HG02610 (cell line): Measurements from ENCODE around the gene BSCL2.
"Not testable (repeated sequence)": the region's sequence is repeated elsewhere in the genome, so short reads cannot be mapped to it uniquely, and the experiment has no call there.

Source experiments
- ATAC-seq: cut with Tn5 transposase; IDR thresholded peaks from one replicate; pipeline ENCODE4 v1.9.1; 2021; ENCODE audit warnings: mild to moderate bottlenecking, moderate library complexity; ENCODE audit not compliant: unreplicated experiment

The BSCL2 gene

DNA sequence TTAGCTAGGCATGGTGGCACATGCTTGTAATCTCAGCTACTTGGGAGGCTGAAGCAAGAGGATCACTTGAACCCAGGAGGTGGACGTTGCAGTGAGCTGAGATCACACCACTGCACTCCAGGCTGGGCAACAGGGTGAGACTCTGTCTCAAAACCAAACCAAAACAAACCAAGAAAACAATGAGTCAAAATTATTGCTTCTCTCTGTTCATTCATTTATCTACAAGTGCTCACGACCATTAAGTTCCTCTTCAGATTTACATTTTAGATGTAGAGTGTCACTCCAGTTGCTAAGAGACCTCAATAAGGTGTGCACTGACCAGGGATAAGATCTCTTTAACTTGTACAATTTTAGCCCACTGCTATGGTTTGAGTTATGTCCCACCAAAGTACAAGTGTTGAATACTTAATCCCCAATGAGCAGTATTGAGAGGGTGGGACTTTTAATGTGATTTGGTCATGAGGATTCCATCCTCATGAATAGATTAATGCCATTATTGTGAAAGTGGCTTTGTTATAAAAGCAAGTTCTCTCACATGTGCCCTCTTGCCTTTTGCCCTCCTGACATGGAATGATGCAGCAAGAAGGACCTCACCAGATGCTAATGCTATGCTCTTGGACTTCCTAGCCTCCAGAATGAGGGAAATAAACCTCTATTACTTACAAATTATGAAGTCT lies 12.2 kb upstream of the BSCL2 start:
- no peak for ATAC-seq

DNA sequence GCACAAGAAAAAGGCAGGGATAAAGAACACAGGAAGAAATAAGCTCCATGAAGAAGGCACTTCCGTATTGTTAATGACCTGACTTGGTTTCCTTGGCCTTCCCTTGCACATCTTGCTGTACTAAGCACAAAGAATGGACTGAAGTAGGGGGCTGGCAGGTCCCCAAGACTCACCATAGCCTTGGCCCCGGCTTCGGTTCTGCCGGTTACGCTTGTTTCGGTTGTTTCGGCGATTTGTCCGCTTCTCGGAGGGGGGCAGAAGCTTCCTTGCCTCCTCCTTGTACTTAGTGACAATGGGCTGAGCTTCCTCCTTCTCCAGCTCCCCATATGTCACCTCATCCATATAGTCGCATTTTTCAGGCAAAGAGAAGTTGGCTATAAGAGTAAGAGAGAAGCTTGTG lies 9.6 kb upstream of the BSCL2 start:
- no peak for ATAC-seq

DNA sequence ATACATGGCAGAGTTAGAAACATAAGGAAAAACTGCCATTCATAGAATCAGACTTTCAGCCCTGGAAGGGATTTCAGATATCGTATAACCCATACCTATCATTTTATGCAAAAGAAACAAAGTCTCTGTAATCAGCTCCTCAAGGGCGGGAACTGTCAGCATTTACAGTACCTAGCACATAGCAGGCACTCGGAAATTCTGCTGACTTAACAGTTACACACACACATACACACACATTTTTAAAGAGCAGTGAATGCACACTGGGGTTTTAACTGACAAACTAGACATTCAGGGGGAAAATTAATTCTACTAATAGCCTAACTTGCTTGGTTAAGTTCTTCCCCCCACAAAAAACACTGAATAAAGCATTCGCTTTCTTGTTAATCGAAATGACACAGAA lies 9.0 kb upstream of the BSCL2 start:
- ATAC-seq = no peak

DNA sequence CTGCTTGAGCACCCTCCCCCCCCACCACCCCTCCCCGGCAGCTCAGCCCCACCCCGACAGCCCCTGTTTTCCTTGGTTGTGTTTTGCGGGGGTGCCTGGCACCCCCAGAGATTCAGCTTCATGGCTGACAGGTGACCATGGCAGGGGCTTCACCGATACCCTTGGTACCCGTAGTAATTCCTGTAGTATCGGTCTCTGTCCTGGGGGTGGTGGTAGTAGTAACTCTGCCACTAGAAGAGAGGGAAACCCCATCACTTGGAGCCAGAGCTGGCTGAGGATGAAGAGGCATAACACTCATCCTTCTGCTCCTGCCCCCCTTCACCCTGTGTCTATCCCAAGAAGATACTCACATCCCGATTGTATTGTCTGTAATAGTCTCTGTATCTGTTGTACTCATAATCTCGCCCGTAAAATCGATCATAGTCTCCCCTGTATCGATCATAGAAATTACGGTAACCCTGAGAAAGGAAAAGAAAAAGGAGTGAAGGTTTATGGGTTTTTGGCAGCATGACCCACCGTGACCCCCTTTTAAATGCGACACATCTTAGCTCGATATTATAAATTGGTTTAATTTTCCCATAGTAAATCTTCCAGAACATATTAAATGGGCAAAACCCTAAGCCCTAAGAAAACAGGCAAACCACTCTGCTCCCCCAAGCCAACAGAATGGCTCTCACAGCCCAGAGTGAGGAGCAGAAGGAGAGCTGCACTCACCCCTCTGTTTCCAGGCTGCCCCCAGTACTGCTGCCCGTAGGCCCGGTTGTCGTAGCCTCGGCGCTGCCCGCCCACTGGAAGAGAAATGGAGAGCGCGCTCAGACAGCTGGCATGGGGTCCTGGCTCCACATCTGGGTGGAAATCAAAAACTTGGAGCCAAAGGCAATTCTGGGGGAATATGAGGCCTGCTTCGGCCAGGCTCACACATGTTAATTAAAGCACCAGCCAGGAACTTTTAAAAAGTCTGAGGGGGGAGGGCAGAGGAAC lies 8.2 kb upstream of the BSCL2 start:
- no peak for ATAC-seq

DNA sequence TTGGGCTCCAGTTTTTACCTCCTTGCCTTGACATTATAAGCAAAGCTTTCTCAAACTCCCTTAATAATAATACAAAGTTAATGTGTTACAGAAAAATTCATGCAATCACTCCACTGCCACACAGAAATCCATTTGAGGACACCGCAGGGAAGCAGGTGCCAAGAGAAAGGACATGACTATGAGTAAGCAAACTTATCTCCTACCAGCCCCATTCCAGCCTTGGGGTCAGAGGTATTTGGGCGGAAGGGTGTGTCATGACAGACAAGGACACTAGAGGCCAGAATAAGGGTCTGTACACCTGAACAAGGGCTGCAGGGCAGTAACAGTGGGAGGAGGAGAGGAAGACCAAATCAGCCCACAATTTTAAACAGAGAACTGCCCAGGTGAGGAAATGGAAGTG lies 6.1 kb upstream of the BSCL2 start:
- no peak for ATAC-seq

DNA sequence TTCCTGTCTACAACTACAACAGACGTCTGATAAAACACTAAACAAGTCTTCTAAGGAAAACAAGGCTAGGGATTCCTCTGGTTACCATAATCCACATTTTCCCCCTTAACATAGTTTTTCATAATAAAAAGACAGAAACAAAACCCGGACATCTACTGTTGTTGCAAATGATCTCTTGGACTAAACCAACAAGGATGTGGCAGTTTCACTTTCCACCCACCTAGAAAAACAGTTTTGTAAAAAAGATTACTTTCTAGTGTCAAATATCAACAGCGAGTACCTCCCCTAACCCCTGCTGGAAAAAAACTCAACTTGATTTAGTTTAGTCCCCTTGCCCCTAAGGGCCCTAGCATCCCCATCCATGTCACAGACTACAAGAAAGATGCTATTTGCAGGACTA lies 5.6 kb upstream of the BSCL2 start:
- ATAC-seq = no peak

DNA sequence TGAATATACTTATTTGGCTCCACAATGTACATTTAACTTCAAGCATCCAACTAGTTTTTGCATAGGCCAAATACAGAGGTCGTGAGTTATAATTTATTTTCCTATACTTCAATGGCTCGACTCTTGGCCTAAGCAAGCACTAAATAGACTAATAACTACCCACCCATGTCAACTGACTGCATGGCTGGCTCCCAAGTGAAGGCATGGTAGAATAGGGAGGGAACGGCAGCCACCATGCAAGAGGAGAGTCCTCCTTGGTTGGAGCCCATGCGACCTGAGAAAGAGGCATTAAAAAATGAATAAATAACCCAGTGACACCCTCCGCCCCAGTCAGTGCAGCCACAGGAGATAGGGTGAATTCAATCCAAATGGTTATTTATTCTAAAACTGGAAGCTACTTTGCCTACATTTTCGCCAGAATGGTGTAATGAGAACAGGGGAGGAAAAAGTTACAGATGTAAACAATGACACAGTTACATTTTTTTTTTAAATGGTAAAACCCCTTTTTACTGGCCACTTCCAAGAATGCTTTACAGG lies 5.1 kb upstream of the BSCL2 start:
- ATAC-seq = no peak

DNA sequence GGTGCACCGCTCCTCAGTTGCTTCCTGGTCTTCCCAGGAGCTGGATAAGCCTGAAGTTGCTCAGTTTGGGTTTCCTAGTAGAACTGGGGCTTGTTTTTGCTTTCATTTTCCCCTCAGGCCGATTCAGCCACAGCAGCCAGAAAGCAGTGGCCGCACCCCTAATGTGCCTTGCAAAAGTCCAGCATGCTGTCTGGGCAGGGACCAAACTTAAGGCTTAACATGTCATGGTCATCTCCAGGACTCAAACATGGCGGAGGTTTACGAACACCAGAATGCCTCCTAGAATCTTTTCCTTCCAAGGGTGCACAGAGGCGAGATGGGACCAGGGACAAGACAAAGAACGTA lies 2.7 kb upstream of the BSCL2 start:
- no peak for ATAC-seq

DNA sequence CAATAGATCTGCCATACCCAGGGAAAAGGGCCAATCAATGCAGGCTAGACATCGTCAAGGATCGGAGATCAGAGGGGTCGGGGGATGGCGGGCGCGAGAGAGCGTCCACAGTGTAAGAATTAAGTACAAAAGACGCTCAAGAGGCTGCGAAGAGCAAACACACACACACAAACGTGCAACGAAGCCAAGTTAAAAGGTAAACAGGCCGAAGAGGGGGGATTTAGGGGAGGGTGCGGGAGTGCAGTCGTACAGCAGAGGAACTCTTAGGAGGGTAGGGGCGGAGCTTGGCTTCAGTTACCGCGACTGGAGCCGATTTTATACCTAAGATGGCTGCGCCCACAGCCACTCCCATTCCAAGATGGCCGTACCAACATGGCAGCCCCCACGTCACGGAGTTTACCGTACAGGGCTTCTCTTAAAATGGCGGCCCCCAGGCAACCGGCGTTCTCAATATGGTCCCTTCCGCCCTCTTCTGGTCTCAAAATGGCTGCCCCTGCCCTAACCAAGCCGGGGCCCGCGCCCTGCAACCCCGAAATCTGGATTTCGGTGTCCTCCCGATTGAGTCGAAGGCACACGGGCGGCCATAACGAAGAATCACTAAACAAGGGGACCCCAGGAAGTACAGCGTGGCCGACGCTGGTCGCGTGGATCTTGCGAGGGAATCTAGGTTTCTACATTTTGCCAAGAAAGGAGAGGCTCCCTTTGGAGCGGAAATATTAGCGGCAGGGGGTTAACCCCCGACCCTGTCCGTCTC lies 2.2 kb upstream of the BSCL2 start:
- peak; percentile 63 for ATAC-seq

DNA sequence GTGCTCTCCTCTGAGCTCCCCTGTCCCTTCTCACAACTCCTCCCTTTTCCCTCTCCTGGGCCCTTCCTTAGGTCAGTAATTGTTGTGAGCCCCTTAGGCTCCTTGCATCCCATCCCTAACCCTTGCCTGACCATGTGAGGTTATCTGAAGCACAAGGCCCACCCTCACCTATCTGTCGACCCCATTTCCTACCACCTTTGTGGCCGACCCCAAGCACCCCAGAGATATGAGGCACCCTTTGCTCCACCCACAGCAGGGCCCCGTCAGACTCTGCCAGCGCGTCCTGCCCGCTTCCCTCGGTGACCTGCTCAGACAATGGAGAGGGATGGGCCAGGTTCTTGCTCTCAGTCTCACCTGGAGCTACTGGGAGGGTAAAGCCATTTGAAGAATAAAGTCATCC lies 1.6 kb upstream of the BSCL2 start:
- ATAC-seq = no peak

DNA sequence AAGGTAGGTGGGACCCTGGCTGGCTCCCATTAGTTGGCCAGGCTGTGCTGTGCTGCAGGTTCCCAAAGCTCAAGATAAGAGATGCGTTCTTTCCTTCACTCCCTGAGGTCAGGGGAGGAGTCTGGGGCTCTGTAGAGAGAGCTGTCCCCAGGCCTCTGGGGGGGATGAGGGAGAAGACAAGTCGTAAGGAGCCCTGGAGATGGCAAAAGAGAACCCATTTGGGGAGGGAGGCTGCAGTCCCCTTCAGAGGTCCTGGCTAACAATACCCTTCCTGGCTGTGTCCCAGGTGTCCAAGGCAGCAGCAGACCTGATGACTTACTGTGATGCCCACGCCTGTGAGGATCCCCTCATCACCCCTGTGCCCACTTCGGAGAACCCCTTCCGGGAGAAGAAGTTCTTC lies 1.2 kb upstream of the BSCL2 start:
- no peak for ATAC-seq

DNA sequence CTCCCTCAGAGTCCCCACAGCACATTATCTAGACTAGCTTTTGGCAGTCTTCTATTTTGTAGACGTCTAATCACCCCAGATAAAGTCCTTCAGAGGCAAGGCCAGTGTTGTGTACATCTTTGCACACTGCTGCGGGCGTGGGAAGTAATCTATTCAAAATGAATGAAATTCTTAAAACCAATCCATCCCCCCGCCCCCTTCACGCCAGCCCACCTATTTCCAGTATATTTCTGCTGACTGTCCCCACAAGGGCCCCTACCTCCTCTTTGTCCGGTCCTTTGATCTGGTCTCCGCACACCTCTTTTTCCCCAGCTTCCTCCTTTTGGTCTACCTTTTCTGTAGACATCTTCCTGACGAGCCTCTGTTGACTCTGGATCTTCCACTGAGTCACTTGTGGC lies 375 bp downstream of the BSCL2 start:
- no peak for ATAC-seq

DNA sequence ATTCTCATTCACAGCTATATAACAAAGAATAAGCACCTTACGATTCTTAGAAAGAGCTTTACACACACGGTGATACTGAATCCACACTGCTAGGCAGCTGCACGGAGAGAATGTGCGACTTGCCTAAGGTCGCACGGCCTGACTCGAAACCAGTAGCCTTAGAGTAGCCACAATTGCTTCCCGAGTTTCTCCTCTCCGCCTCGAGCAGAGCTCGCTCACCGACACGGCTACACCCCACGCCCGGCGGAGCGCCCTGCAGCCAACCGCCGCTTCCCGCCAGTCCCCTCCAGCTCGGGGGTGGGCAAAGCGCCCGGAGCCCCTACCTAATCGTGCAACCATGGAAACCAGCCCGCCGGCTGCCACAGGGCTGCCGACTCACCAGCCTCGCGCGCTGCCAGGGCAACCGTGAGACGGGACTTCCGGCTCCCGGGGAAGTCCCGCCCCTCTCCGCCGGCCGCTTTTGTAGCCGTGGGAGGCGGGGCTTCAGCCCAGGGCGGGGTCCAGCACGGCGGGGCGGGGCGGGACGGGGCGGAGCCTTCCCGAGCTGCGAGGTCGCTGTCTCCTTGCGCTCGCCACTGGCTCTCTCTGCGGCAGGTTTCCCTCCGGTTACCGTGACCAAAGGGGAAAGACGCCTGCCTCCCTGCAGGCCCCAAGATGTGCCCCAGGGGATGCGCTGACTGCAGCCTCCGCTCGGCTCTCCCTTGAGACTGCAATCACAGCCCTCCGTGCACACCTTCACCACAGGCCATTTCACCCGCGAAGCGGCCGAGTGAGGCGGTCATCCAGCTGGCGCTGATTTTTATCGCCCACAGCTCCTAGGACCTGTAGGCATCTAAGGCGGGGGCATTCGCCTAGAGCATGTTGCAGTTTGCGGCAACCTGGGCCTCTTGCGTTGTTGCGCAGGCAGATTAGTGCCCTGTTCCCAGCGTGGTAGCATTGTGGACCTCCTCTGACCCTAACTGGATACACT lies 1.1 kb downstream of the BSCL2 start:
- peak; percentile 55 for ATAC-seq

DNA sequence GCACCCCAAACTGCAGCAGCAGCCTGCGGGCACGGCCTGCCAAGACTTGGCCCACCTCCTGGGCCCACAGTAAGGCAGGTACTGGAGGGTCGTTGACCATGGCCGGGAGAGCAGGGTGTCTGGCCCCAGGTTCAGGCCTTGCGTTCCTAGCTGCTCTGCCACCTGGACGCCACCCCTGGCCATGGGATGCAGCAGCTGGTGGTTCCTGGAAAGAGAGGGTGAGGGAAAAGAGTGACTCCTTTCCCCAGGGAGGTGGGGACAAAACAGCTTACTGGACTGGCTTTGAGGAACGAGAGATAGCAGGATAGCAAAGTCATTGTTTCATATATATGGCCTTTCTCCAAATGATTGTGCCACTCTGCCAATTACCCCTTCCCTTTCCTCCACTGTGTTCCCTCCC lies 1.8 kb downstream of the BSCL2 start:
- ATAC-seq = no peak

DNA sequence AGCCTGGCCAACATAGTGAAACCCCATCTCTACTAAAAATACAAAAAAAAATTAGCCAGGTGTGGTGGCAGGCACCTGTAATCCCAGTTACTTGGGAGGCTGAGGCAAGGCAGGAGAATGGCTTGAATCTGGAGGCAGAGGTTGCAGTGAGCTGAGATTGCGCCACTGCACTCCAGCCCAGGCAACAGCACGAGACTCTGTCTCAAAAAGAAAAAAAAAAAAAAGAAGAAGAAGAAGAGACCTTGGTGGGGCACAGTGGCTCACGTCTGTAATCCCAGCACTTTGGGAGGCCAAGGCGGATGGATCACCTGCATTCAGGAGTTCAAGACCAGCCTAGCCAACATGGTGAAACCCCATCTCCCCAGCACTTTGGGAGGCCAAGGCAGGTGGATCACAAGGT lies 3.3 kb downstream of the BSCL2 start:
- ATAC-seq = not testable (repeated sequence)

DNA sequence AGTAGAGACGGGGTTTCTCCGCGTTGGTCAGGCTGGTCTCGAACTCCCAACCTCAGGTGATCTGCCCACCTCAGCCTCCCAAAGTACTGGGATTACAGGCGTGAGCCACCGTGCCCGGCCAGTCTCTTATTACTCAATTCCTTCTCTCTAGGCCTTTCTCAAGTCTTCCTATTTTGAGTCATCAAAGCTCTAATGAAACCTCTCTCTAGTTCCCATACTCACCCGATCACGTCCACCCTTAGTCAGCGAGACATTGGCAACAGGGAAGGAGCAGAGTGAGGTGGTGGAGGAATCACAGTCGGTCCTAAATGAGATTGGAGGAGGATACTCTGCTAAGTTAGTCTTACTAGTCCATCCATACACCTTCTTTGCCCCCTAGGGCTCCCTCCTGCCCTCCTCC lies 5.0 kb downstream of the BSCL2 start:
- no peak for ATAC-seq

DNA sequence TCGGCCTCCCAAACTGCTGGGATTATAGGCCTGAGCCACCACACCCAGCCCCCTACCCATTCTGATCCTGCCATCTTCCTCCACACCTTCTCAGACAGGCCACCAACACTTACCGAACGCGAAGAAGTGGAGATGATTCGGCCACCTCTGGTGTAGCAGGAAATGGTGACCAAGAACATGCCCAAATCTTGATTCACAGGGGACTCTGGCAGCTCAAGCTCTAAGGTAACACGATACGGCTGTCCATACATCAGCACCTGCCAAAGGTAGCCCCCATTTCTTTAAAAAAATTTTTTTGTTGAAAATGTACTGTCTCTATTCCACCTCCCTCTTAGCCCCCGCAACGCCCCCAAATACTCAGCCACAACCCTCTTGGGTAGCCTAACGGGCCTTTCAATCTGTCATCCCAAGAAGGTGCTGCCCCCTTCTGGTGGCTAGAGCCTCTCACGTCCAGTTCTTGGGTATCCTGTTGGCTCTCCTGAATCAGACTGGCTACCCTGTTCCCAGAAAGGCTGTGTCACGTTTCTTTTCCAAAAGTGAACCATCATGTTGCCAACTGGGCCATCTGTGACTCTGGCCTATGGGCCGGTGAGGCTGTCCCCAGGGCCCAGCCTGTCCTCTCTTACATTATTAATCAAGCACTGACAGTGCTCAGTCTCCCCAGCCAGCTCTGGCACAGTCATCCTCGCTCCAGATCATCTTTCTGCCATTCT lies 12.6 kb downstream of the BSCL2 start:
- no peak for ATAC-seq

DNA sequence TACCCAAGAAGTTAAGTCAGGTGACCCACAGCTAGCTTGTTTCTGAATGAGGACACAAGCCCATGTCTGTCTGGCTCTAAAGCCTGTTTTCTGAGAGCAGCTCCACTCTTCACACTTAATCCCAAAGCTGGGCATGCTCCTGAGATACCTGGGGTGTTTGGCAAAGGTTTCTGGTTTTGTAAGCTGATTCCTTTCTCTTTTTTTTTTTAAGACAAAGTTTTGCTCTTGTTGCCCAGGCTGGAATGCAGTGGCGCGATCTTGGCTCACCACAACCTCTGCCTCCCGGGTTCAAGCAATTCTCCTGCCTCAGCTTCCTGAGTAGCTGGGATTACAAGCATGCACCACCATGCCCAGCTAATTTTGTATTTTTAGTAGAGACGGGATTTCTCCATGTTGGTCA lies 13.6 kb downstream of the BSCL2 start:
- not testable (repeated sequence) for ATAC-seq

DNA sequence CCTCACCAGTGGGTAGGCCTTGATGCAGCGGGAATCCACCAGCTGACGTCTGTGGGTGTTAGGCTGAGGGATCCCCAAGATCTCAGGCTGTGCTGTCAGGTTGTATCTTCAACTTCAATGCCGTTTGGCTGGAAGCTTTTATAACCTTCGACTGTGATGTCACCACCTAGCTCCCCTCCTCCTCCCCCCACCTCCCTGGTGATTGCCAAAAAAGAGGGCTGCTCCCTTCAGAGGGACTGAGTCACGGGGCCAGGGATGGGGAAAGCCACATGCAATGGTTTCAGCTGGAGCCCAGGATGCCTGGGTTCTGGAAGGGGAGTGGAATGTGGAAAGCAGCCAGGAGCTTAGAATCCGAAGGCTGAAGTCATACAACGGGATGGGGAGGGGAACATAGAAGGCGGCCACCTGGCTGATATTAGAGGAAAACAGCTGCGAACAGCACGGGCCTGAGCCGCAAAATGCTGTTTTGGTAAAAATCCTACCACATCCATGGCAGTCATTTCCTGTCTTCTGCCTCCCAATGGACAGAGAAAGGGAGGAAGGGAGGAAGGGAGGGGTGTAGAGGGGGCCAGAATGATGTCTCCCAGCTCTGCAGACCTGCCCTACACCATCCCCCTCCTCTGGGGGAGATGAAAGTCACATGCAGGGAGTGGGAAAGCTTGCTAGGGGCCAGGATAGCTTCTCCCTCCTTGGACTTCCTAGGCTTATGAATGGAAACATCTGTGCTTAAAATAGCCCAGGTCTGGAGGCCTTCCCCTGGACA lies 17.6 kb downstream of the BSCL2 start, which contains the start of gene LRRN4CL:
TSS of gene LRRN4CL (minus strand) at position 110 of the 763 bp plus-strand sequence. CDS start 1,022 bp downstream, outside the sequence.
- ATAC-seq = no peak
